ENCODE data around the gene ANKRD65.

Gene ANKRD65

GRCh38 chr1:1402072-1402900, 18.8 kb downstream of the ANKRD65 start:
- TF ChIP-seq POLR2AphosphoS5 (IDR thresholded peaks at IDR 0.05; ENCODE audit: low read depth, low read length), result peak; percentile 14
- peak; percentile 52; the same call in 1 of the 2 replicates for TF ChIP-seq SIN3A (IDR thresholded peaks at IDR 0.05; ENCODE audit: borderline replicate concordance, insufficient read depth, low read length)
- TF ChIP-seq FOXP2 (optimal IDR thresholded peaks at IDR 0.05; ENCODE audit: borderline replicate concordance, extremely low read depth, extremely low read length, insufficient read depth), result no peak

GRCh38 chr1:1401457-1402010, 19.5 kb downstream of the ANKRD65 start:
- no peak for TF ChIP-seq SIN3A (IDR thresholded peaks at IDR 0.05; ENCODE audit: borderline replicate concordance, insufficient read depth, low read length)
- TF ChIP-seq POLR2AphosphoS5 (IDR thresholded peaks at IDR 0.05; ENCODE audit: low read depth, low read length), result peak; percentile 46; the same call in 1 of the 2 replicates

DNA sequence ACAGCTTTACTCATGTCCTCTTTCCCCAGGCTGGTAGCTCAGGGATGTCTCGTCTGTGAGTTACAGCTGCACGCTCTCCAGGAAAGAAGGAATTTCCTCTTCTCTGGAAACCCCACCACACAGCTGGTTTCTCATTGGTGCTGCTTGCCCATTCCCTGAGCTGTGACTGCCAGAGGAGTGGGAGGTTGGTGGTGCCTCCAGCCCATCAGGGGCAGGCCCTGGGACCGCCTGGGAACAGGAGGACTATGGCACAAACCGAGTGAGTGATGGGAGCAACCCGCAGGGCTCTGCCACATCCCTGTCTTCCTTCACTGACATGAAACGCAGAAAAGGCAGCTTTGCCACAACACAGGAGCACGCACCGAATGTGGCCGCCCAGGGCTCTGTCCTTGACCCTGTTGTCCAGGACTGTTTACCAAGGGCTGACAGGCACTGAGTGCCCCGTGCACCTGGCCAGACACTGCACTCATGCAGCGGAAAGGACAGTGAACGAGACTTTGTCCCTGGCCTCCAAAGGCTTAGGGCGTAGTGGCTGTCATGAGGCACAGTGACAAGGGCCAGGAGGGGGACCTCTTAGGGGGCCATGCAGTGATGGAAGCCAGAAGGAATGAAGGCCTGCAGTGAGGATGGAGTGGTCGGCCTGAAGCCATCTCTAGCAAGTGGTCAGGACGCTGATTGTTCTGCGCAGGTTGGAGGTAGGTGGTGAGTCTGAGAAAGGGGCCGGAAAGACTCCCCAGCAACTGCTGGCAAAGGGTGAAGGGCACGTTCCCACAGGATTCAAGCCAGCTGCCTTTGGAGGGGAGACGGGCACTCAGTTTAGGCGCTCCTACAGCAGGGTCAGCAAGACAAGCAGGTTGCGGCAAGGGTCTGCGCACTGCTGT, 20.3 kb downstream of the ANKRD65 start:
- TF ChIP-seq TAF1 (IDR thresholded peaks at IDR 0.05; ENCODE audit: borderline replicate concordance, insufficient read depth, low read length), result no peak
- no peak for TF ChIP-seq REST (IDR thresholded peaks at IDR 0.05; ENCODE audit: insufficient read depth in 1 of 2, low read depth in 2 of 2, low read length in 2 of 2)
- TF ChIP-seq POLR2AphosphoS5 (IDR thresholded peaks at IDR 0.05; ENCODE audit: low read depth, low read length), result peak; percentile 66
- no peak for TF ChIP-seq FOXP2 (optimal IDR thresholded peaks at IDR 0.05; ENCODE audit: borderline replicate concordance, extremely low read depth, extremely low read length, insufficient read depth)
- TF ChIP-seq SIN3A (IDR thresholded peaks at IDR 0.05; ENCODE audit: borderline replicate concordance, insufficient read depth, low read length), result no peak

GRCh38 chr1:1399872-1400575, 21.1 kb downstream of the ANKRD65 start:
- TF ChIP-seq POLR2AphosphoS5 (IDR thresholded peaks at IDR 0.05; ENCODE audit: low read depth, low read length) (no peak; the same call in 1 of the 2 replicates), FOXP2 (optimal IDR thresholded peaks at IDR 0.05; ENCODE audit: borderline replicate concordance, extremely low read depth, extremely low read length, insufficient read depth) (no peak), TAF1 (IDR thresholded peaks at IDR 0.05; ENCODE audit: borderline replicate concordance, insufficient read depth, low read length) (peak; percentile 38; the same call in 1 of the 2 replicates), SIN3A (IDR thresholded peaks at IDR 0.05; ENCODE audit: borderline replicate concordance, insufficient read depth, low read length) (0 out of 2 replicates have a peak, but pooled peaks have one; percentile 44)

GRCh38 chr1:1399187-1399871, 21.7 kb downstream of the ANKRD65 start, which contains the start of gene CCNL2:
CCNL2 (minus strand) TSS chr1:1399335; CDS start chr1:1399306, 29 bp downstream.
- TF ChIP-seq SIN3A (IDR thresholded peaks at IDR 0.05; ENCODE audit: borderline replicate concordance, insufficient read depth, low read length) (peak; percentile 70; the same call in 1 of the 2 replicates), POLR2AphosphoS5 (IDR thresholded peaks at IDR 0.05; ENCODE audit: low read depth, low read length) (peak; percentile 89), REST (IDR thresholded peaks at IDR 0.05; ENCODE audit: insufficient read depth in 1 of 2, low read depth in 2 of 2, low read length in 2 of 2) (no peak), TAF1 (IDR thresholded peaks at IDR 0.05; ENCODE audit: borderline replicate concordance, insufficient read depth, low read length) (peak; percentile 84), FOXP2 (optimal IDR thresholded peaks at IDR 0.05; ENCODE audit: borderline replicate concordance, extremely low read depth, extremely low read length, insufficient read depth) (no peak)

Data from PFSK-1 (cell line).